ENCODE results near the gene MINDY2. TPM values are rescaled to one million over a fixed set of nuclear protein-coding genes. Genes with fewer than 3 reads are reported as not detected.
"Not testable (repeated sequence)": the region's sequence is repeated elsewhere in the genome, so short reads cannot be mapped to it uniquely, and the experiment has no call there.

MINDY2 gene
- total and polyA plus RNA-seq, 5 donors from 2014 or later = 7.9 to 15.9 (median 13.1) TPM

DNA sequence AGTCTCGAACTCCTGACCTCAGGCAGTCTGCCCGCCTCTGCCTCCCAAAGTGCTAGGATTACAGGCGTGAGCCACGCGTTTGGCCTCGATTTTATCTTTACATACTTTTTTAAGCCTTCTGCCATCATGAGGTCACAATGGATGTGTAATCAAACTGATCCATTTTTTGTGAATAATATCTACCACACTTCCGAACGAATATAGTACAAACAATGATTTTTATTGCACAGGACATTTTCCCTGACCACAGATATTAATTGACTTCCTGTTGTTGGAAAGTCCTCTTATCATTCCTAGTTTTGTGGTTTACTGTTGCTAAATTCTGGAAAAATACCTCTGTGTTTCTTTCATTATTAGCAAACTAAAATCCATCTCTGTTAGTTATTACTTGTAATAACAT is 68.9 kb downstream of the MINDY2 start:
- H3K36me3 ChIP-seq (ENCODE audit: control insufficient read depth, insufficient read depth, low read length) = peaks cover 5% of the 10 kb centered on the region
- no peak overlapping the region for H3K4me3 ChIP-seq (ENCODE audit: low read depth, low read length)
- ATAC-seq (ENCODE audit: low read depth in 2 of 2) (no peak), DNase-seq (no peak)
- Mint-ChIP-seq H3K36me3 (peaks cover 9% of the 10 kb centered on the region), H3K9me3 (no peaks in the 10 kb centered on the region), H3K27me3 (no peaks in the 10 kb centered on the region), H3K4me3 (no peak overlapping the region), H3K4me1 (peaks cover 0 to 14% (median under 1%) of the 10 kb centered on the region in 4 donors), H3K27ac (no peak overlapping the region)
- no peaks in the 10 kb centered on the region for H3K27me3 ChIP-seq (ENCODE audit: control insufficient read depth, insufficient read depth, low read length)
- no peaks in the 10 kb centered on the region for H3K4me1 ChIP-seq (ENCODE audit: control insufficient read depth, insufficient read depth, low read length, poor library complexity, severe bottlenecking)
- H3K27ac ChIP-seq (ENCODE audit: insufficient read depth, low read length, poor library complexity, severe bottlenecking) = no peak overlapping the region
- no peaks in the 10 kb centered on the region for H3K9me3 ChIP-seq (ENCODE audit: control insufficient read depth in 2 of 2, low read length in 2 of 2)

DNA sequence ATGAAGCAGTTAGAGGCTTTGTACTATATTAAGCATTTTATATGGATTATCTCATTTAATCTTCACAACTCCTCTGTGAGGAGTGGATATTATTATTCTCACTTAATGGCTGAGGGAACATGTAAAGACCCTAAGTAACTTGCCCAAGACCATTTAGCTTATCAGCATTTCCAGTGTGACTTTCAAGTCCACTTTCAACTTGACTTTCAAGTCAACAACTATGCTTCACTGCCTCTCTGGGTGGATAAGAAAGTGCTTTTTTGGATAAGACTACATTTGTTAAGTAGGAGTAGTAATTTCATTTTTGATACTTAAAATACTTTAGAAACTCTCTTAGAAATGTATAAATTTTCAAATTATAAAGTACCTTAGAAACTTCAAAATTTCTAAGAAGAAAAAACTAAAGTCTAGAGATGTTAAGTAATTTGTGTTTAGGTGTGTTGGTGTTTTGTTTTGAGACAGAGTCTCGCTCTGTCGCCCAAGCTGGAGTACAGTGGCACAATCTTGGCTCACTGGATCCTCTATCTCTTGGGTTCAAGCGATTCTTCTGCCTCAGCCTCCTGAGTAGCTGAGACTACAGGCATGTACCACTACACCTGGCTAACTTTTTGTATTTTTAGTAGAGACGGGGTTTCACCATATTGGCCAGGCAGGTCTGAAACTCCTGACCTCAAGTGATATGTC is 71.8 kb downstream of the MINDY2 start:
- ATAC-seq (ENCODE audit: low read depth in 2 of 2) (no peak), DNase-seq (no peak)
- Mint-ChIP-seq H3K27me3 (no peaks in the 10 kb centered on the region), H3K4me1 (peaks cover 0 to 14% (median 2%) of the 10 kb centered on the region in 4 donors), H3K27ac (no peak overlapping the region), H3K9me3 (peaks cover 0 to 1% (median 0%) of the 10 kb centered on the region in 7 donors), H3K4me3 (no peak overlapping the region), H3K36me3 (peaks cover 19% of the 10 kb centered on the region)
- H3K4me3 ChIP-seq (ENCODE audit: low read depth, low read length) = no peak overlapping the region
- no peaks in the 10 kb centered on the region for H3K4me1 ChIP-seq (ENCODE audit: control insufficient read depth, insufficient read depth, low read length, poor library complexity, severe bottlenecking)
- H3K36me3 ChIP-seq (ENCODE audit: control insufficient read depth, insufficient read depth, low read length) = peaks cover 9% of the 10 kb centered on the region
- H3K27ac ChIP-seq (ENCODE audit: insufficient read depth, low read length, poor library complexity, severe bottlenecking) = no peak overlapping the region
- no peaks in the 10 kb centered on the region for H3K9me3 ChIP-seq (ENCODE audit: control insufficient read depth in 2 of 2, low read length in 2 of 2)
- no peaks in the 10 kb centered on the region for H3K27me3 ChIP-seq (ENCODE audit: control insufficient read depth, insufficient read depth, low read length)

GRCh38 chr15:58851205-58851604 is 80.1 kb downstream of the MINDY2 start:
- H3K9me3 ChIP-seq (ENCODE audit: control insufficient read depth in 2 of 2, low read length in 2 of 2); H3K4me3 ChIP-seq (ENCODE audit: low read depth, low read length); DNase-seq; ATAC-seq (ENCODE audit: low read depth in 2 of 2); H3K4me3 Mint-ChIP-seq; H3K27me3 ChIP-seq (ENCODE audit: control insufficient read depth, insufficient read depth, low read length); H3K4me1 Mint-ChIP-seq; H3K27ac Mint-ChIP-seq; H3K27ac ChIP-seq (ENCODE audit: insufficient read depth, low read length, poor library complexity, severe bottlenecking); H3K4me1 ChIP-seq (ENCODE audit: control insufficient read depth, insufficient read depth, low read length, poor library complexity, severe bottlenecking); H3K27me3 Mint-ChIP-seq; H3K9me3 Mint-ChIP-seq: not testable (repeated sequence)
- peaks cover 43% of the 10 kb centered on the region for H3K36me3 ChIP-seq (ENCODE audit: control insufficient read depth, insufficient read depth, low read length)
- H3K36me3 Mint-ChIP-seq = peaks cover 41% of the 10 kb centered on the region

DNA sequence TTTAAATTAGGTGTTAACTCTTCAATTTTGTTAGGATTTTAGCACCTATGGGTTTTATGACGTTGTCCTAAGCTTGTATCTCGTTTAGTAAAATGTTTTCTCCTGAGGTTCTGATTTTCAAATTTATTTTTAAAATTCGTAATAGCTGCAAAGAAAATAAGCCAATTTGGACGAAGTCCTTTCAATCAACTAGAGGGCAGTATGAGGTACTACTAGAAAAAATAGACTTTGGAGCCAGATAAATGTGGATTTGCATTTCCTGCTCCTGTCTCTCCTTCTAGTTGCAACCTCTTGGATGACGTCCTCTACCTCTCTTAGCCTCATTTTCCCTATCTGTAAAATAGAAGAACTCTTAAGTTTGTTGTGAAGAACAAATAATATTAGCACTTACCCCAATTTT is 81.2 kb downstream of the MINDY2 start:
- no peak overlapping the region for H3K27ac ChIP-seq (ENCODE audit: insufficient read depth, low read length, poor library complexity, severe bottlenecking)
- no peak overlapping the region for H3K4me3 ChIP-seq (ENCODE audit: low read depth, low read length)
- Mint-ChIP-seq H3K27ac (no peak overlapping the region), H3K36me3 (peaks cover 40% of the 10 kb centered on the region), H3K4me3 (no peak overlapping the region), H3K27me3 (no peaks in the 10 kb centered on the region), H3K4me1 (peaks cover 0 to 6% (median 0%) of the 10 kb centered on the region in 4 donors), H3K9me3 (peaks cover 0 to 1% (median 0%) of the 10 kb centered on the region in 7 donors)
- peaks cover 36% of the 10 kb centered on the region for H3K36me3 ChIP-seq (ENCODE audit: control insufficient read depth, insufficient read depth, low read length)
- H3K27me3 ChIP-seq (ENCODE audit: control insufficient read depth, insufficient read depth, low read length) = no peaks in the 10 kb centered on the region
- H3K9me3 ChIP-seq (ENCODE audit: control insufficient read depth in 2 of 2, low read length in 2 of 2) = no peaks in the 10 kb centered on the region
- DNase-seq (no peak), ATAC-seq (ENCODE audit: low read depth in 2 of 2) (no peak)
- no peaks in the 10 kb centered on the region for H3K4me1 ChIP-seq (ENCODE audit: control insufficient read depth, insufficient read depth, low read length, poor library complexity, severe bottlenecking)

GRCh38 chr15:58854593-58854992 is 83.5 kb downstream of the MINDY2 start:
- H3K27ac ChIP-seq (ENCODE audit: insufficient read depth, low read length, poor library complexity, severe bottlenecking) = no peak overlapping the region
- H3K4me3 Mint-ChIP-seq = no peak overlapping the region
- no peaks in the 10 kb centered on the region for H3K4me1 ChIP-seq (ENCODE audit: control insufficient read depth, insufficient read depth, low read length, poor library complexity, severe bottlenecking)
- H3K27me3 ChIP-seq (ENCODE audit: control insufficient read depth, insufficient read depth, low read length) = no peaks in the 10 kb centered on the region
- H3K9me3 Mint-ChIP-seq = no peaks in the 10 kb centered on the region
- ATAC-seq (ENCODE audit: low read depth in 2 of 2) = no peak
- H3K4me1 Mint-ChIP-seq = peaks cover 0 to 3% (median 0%) of the 10 kb centered on the region in 4 donors
- H3K4me3 ChIP-seq (ENCODE audit: low read depth, low read length) = no peak overlapping the region
- no peaks in the 10 kb centered on the region for H3K27me3 Mint-ChIP-seq
- H3K36me3 Mint-ChIP-seq = peaks cover 25% of the 10 kb centered on the region
- no peaks in the 10 kb centered on the region for H3K9me3 ChIP-seq (ENCODE audit: control insufficient read depth in 2 of 2, low read length in 2 of 2)
- no peak for DNase-seq
- no peak overlapping the region for H3K27ac Mint-ChIP-seq
- peaks cover 27% of the 10 kb centered on the region for H3K36me3 ChIP-seq (ENCODE audit: control insufficient read depth, insufficient read depth, low read length)

DNA sequence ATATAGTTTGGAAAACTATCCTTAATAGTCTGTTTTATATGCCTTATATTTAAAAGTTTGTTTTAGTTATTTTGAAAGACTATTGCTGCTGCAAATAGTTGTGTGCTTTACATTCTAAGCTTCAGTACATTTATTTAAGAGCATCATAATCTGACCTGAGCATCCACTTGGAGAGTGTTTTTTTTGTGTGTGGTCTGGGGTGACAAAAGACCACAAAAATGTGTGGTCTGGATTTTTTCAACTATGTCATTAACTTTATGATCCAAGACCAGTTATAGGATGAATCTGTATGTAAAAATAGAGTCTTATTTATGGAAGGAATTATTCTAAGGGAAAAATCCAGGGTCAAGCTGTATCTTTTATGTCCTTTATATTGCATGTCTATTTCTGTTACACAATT is 85.0 kb downstream of the MINDY2 start:
- ATAC-seq (ENCODE audit: low read depth in 2 of 2) (no peak), DNase-seq (no peak)
- Histone ChIP-seq H3K36me3 (ENCODE audit: control insufficient read depth, insufficient read depth, low read length) (peaks cover 21% of the 10 kb centered on the region), H3K4me1 (ENCODE audit: control insufficient read depth, insufficient read depth, low read length, poor library complexity, severe bottlenecking) (no peaks in the 10 kb centered on the region), H3K9me3 (ENCODE audit: control insufficient read depth in 2 of 2, low read length in 2 of 2) (no peaks in the 10 kb centered on the region), H3K4me3 (ENCODE audit: low read depth, low read length) (no peak overlapping the region), H3K27me3 (ENCODE audit: control insufficient read depth, insufficient read depth, low read length) (no peaks in the 10 kb centered on the region), H3K27ac (ENCODE audit: insufficient read depth, low read length, poor library complexity, severe bottlenecking) (no peak overlapping the region)
- H3K9me3 Mint-ChIP-seq = no peaks in the 10 kb centered on the region
- H3K4me3 Mint-ChIP-seq = no peak overlapping the region
- no peaks in the 10 kb centered on the region for H3K27me3 Mint-ChIP-seq
- no peak overlapping the region for H3K27ac Mint-ChIP-seq
- H3K36me3 Mint-ChIP-seq = peaks cover 23% of the 10 kb centered on the region
- H3K4me1 Mint-ChIP-seq = peaks cover 0 to 3% (median 1%) of the 10 kb centered on the region in 4 donors

DNA sequence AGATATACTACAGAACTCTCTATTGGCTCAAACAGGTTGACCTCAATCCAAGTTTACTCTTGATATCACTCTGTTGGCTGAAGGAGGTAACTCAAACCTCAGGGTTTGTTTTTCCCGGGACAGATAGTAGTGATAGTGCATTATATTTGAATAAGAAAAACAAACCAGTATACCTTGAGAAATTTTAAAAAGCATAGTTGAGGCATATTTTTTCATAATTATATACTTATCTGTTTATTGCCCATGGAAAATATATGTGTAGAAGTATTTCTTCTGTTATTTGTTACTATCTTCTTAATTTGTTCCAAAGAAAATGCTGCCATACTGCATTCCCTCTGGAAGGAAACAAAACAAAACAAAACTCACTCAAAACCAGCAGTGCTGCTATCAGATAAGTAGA is 85.5 kb downstream of the MINDY2 start:
- ATAC-seq (ENCODE audit: low read depth in 2 of 2); H3K27me3 ChIP-seq (ENCODE audit: control insufficient read depth, insufficient read depth, low read length); H3K4me3 Mint-ChIP-seq; H3K4me1 Mint-ChIP-seq; H3K27me3 Mint-ChIP-seq; H3K9me3 Mint-ChIP-seq; H3K4me3 ChIP-seq (ENCODE audit: low read depth, low read length); H3K9me3 ChIP-seq (ENCODE audit: control insufficient read depth in 2 of 2, low read length in 2 of 2); H3K27ac ChIP-seq (ENCODE audit: insufficient read depth, low read length, poor library complexity, severe bottlenecking); H3K4me1 ChIP-seq (ENCODE audit: control insufficient read depth, insufficient read depth, low read length, poor library complexity, severe bottlenecking); H3K27ac Mint-ChIP-seq; DNase-seq: not testable (repeated sequence)
- peaks cover 21% of the 10 kb centered on the region for H3K36me3 Mint-ChIP-seq
- peaks cover 18% of the 10 kb centered on the region for H3K36me3 ChIP-seq (ENCODE audit: control insufficient read depth, insufficient read depth, low read length)

GRCh38 chr15:58862326-58862725 is 91.2 kb downstream of the MINDY2 start:
- peaks cover 4% of the 10 kb centered on the region for H3K4me1 ChIP-seq (ENCODE audit: control insufficient read depth, insufficient read depth, low read length, poor library complexity, severe bottlenecking)
- peaks cover 6 to 19% (median 13%) of the 10 kb centered on the region in 4 donors for H3K4me1 Mint-ChIP-seq
- H3K27me3 ChIP-seq (ENCODE audit: control insufficient read depth, insufficient read depth, low read length) = no peaks in the 10 kb centered on the region
- no peak for DNase-seq
- H3K4me3 Mint-ChIP-seq = no peak overlapping the region
- peaks cover 7% of the 10 kb centered on the region for H3K27me3 Mint-ChIP-seq
- H3K9me3 ChIP-seq (ENCODE audit: control insufficient read depth in 2 of 2, low read length in 2 of 2) = no peaks in the 10 kb centered on the region
- H3K4me3 ChIP-seq (ENCODE audit: low read depth, low read length) = no peak overlapping the region
- peaks cover 0 to under 1% (median 0%) of the 10 kb centered on the region in 7 donors for H3K9me3 Mint-ChIP-seq
- no peaks in the 10 kb centered on the region for H3K36me3 Mint-ChIP-seq
- H3K27ac Mint-ChIP-seq = no peak overlapping the region
- no peaks in the 10 kb centered on the region for H3K36me3 ChIP-seq (ENCODE audit: control insufficient read depth, insufficient read depth, low read length)
- no peak for ATAC-seq (ENCODE audit: low read depth in 2 of 2)
- no peak overlapping the region for H3K27ac ChIP-seq (ENCODE audit: insufficient read depth, low read length, poor library complexity, severe bottlenecking)
